GM13977 (cell line): ENCODE results near the gene PROM1.

Experiments used
- DNase-seq: peaks from one replicate; pipeline ENCODE4 v3.0.0; 2012; ENCODE audit warnings: low spot score
- CTCF ChIP-seq: IDR thresholded peaks from 2 replicates; pipeline ENCODE4 v1.5.1; 2012; ENCODE audit warnings: mild to moderate bottlenecking, control low read depth; ENCODE audit not compliant: insufficient read depth; ENCODE audit errors: extremely low read depth, missing control alignments
- in situ Hi-C: fragments of 300-500 bp; cut with MboI; formaldehyde crosslinking; loops from one replicate; pipeline ENCODE4 v1.12.0; 2022; ENCODE audit warnings: low sequenced_read_pairs, low pct_unique_long_range_greater_than_20kb, mixed read lengths, inconsistent platforms; ENCODE audit not compliant: unreplicated experiment

PROM1 gene

GRCh38 chr4:16111533-16111932, 27.7 kb upstream of the PROM1 start:
- in situ Hi-C loops: no loop called here
- DNase-seq: no peak
- TF ChIP-seq CTCF: no peak

- in situ Hi-C loops: no loop called here
- no peak for DNase-seq
- no peak for TF ChIP-seq CTCF
These were observed 27.0 kb upstream of the PROM1 start for GRCh38 chr4:16110661-16111290.

GRCh38 chr4:16110199-16110598, 26.4 kb upstream of the PROM1 start:
- DNase-seq: no peak
- TF ChIP-seq CTCF: no peak
- in situ Hi-C loops: no loop called here

GRCh38 chr4:16109256-16109655, 25.4 kb upstream of the PROM1 start:
- no peak for TF ChIP-seq CTCF
- in situ Hi-C loops: no loop called here
- no peak for DNase-seq

GRCh38 chr4:16106956-16107355, 23.1 kb upstream of the PROM1 start:
- no peak for DNase-seq
- in situ Hi-C loops: no loop called here
- no peak for TF ChIP-seq CTCF

GRCh38 chr4:16104520-16104919, 20.7 kb upstream of the PROM1 start:
- in situ Hi-C loops: no loop called here
- no peak for TF ChIP-seq CTCF
- DNase-seq: no peak
